Cardiac muscle cell (in vitro differentiated cells and primary cell): Measurements from ENCODE around the gene RANBP3. TPM values are rescaled to one million over a fixed set of nuclear protein-coding genes. Genes with fewer than 3 reads are reported as not detected.

Source experiments
- DNase-seq, 2 donors: peaks; one replicate each; pipeline versions ENCODE4 v3.0.0 to v3.0.0-alpha.2; 2010 to 2017; ENCODE audit warnings: low read depth in 1 of 2, low spot score in 1 of 2
- H3K27ac ChIP-seq: fragments of 200-600 bp; sonication (generic); 2 replicates; pipeline ENCODE4 v1.5.1; 2016
- H3K27me3 ChIP-seq: fragments of 200-600 bp; sonication (generic); 2 replicates; pipeline ENCODE4 v1.6.0; 2016; ENCODE audit warnings: control low read depth
- H3K36me3 ChIP-seq: fragments of 200-600 bp; sonication (generic); 2 replicates; pipeline ENCODE4 v1.5.1; 2016; ENCODE audit warnings: control low read depth
- H3K4me1 ChIP-seq: fragments of 200-600 bp; sonication (generic); 2 replicates; pipeline ENCODE4 v1.8.1; 2017; ENCODE audit warnings: low read depth, mild to moderate bottlenecking, mixed run types
- H3K4me3 ChIP-seq: fragments of 200-600 bp; sonication (generic); 2 replicates; pipeline ENCODE4 v1.5.1; 2016; ENCODE audit warnings: mild to moderate bottlenecking
- H3K9me3 ChIP-seq: fragments of 200-600 bp; sonication (generic); 2 replicates; pipeline ENCODE4 v1.5.1; 2017; ENCODE audit warnings: low read depth, mild to moderate bottlenecking, control low read depth
- CTCF ChIP-seq: IDR thresholded peaks from 2 replicates; pipeline ENCODE4 v1.5.1; 2012; ENCODE audit warnings: low read depth, mild to moderate bottlenecking, low read length
- polyA plus RNA-seq: library from polyadenylated mRNA; unstranded; fragments of >200 nt; fragmentation: Nextera tagmentation; extraction: Ambion mirVana; gene quantifications from 2 replicates; pipeline ENCODE4 v1.2.1, GENCODE V29; 2016
- total RNA-seq: library from RNA; depleted of rRNA; stranded (reverse); fragments of >200 nt; gene quantifications from 2 replicates; pipeline ENCODE4 v1.2.3, GENCODE V29; 2016

RANBP3 gene
- total and polyA plus RNA-seq, 2 experiments from 2014 or later = 17.7 to 108 TPM

GRCh38 chr19:5948752-5949564, 29.0 kb downstream of the RANBP3 start:
- no peaks in the 10 kb centered on the region for H3K27me3 ChIP-seq
- H3K36me3 ChIP-seq = no peaks in the 10 kb centered on the region
- peaks cover 38% of the 10 kb centered on the region for H3K4me1 ChIP-seq
- no peak overlapping the region for H3K4me3 ChIP-seq
- no peaks in the 10 kb centered on the region for H3K9me3 ChIP-seq
- TF ChIP-seq CTCF = no peak
- peak overlapping the region; percentile 41 for H3K27ac ChIP-seq
- DNase-seq = peak in 1 of 2 donors; percentile 33

GRCh38 chr19:5947435-5947834, 30.5 kb downstream of the RANBP3 start:
- Histone ChIP-seq H3K36me3 (no peaks in the 10 kb centered on the region), H3K4me3 (no peak overlapping the region), H3K27ac (no peak overlapping the region), H3K27me3 (no peaks in the 10 kb centered on the region), H3K9me3 (no peaks in the 10 kb centered on the region), H3K4me1 (peaks cover 23% of the 10 kb centered on the region)
- DNase-seq = peak in 1 of 2 donors; percentile 88
- TF ChIP-seq CTCF = no peak

GRCh38 chr19:5943623-5944022, 34.3 kb downstream of the RANBP3 start:
- Histone ChIP-seq H3K4me3 (no peak overlapping the region), H3K36me3 (peaks cover 7% of the 10 kb centered on the region), H3K27ac (no peak overlapping the region), H3K27me3 (no peaks in the 10 kb centered on the region), H3K4me1 (no peaks in the 10 kb centered on the region), H3K9me3 (no peaks in the 10 kb centered on the region)
- no peak for TF ChIP-seq CTCF
- peak in 1 of 2 donors; percentile 73 for DNase-seq

GRCh38 chr19:5943045-5943444, 34.9 kb downstream of the RANBP3 start:
- Histone ChIP-seq H3K36me3 (peaks cover 7% of the 10 kb centered on the region), H3K4me1 (no peaks in the 10 kb centered on the region), H3K4me3 (no peak overlapping the region), H3K9me3 (no peaks in the 10 kb centered on the region), H3K27ac (no peak overlapping the region), H3K27me3 (no peaks in the 10 kb centered on the region)
- no peak for DNase-seq
- TF ChIP-seq CTCF = no peak

GRCh38 chr19:5941673-5942072, 36.3 kb downstream of the RANBP3 start:
- no peaks in the 10 kb centered on the region for H3K4me1 ChIP-seq
- peak overlapping the region; percentile 17 for H3K27ac ChIP-seq
- no peaks in the 10 kb centered on the region for H3K27me3 ChIP-seq
- H3K4me3 ChIP-seq = no peak overlapping the region
- no peaks in the 10 kb centered on the region for H3K9me3 ChIP-seq
- no peak for TF ChIP-seq CTCF
- peaks cover 10% of the 10 kb centered on the region for H3K36me3 ChIP-seq
- no peak for DNase-seq
